ENCODE results near the gene AMY1C.
"Not testable (repeated sequence)": the region's sequence is repeated elsewhere in the genome, so short reads cannot be mapped to it uniquely, and the experiment has no call there.

The AMY1C gene

DNA sequence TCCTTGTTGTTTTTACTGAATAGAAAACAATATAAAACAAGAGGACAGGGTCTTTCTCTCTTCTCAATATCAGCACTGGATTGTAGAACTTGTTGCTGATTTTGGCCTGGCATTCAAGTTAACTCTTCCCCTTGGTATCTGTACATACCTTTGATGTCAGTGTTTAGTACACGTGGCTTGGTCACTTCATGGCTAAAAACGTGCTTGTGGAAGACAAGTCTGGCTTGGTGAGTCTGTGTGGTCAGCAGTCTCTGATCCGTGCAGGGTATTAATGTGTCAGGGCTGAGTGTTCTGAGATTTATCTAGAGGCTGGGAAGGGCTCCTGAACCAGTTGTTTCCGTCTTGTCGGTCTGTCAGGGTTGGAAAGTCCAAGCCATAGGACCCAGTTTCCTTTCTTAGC lies at the start of gene AMY1C:
Gene AMY1C, plus strand, starts transcription at position 301 of the 400 bp plus-strand sequence. CDS start 572 bp downstream, outside the sequence.
- H3K4me1 ChIP-seq, H3K27me3 ChIP-seq, H3K4me3 ChIP-seq, H3K4me2 ChIP-seq, H3K9me3 ChIP-seq, H3K27ac ChIP-seq, H4K20me1 ChIP-seq, H3K36me3 ChIP-seq, H3K9ac ChIP-seq: not testable (repeated sequence)

DNA sequence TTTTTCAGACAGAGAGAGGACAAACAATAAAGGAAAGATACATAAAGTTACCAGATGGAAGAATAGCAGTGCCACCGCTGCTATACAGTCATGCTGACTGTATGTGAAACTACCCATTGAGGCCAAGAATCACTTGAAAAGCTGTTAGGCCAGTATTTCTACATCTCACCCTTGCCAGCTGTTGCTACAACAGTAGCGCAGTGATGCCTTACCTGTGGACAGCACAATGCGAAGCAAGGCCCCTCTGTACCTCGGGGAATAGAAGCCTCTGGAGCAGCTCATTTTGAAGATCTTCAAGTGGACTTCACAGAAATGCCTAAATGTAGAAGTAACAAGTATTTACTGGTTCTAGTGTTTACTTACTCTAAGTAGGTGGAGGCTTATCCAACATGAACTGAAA lies 49.0 kb upstream of the AMY1C start:
- H3K36me3 ChIP-seq, H3K27me3 ChIP-seq, H3K4me3 ChIP-seq, H3K9me3 ChIP-seq, H3K4me1 ChIP-seq, H3K9ac ChIP-seq, H3K27ac ChIP-seq, H3K4me2 ChIP-seq, H4K20me1 ChIP-seq: not testable (repeated sequence)

DNA sequence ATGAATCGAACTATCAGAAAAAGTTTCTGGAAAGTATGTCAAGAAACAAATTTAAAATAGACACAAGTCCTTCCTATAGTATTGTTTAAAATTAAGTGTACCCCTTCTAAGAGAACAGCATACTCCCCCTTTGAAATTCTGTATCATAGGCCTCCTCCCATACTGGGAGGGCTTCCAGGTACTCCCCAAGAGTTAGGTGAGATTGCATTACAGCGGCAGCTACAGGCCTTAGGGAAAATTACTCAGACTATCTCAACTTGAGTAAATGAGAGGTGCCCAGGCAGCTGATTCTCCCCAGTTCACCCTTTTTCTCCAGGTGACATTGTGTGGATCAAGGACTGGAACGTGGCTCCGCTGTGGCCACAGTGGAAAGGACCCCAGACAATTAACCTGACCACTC lies 48.4 kb upstream of the AMY1C start:
- H3K4me2 ChIP-seq, H3K36me3 ChIP-seq, H3K9ac ChIP-seq, H3K27me3 ChIP-seq, H3K4me3 ChIP-seq, H3K9me3 ChIP-seq, H3K4me1 ChIP-seq, H4K20me1 ChIP-seq, H3K27ac ChIP-seq: not testable (repeated sequence)

DNA sequence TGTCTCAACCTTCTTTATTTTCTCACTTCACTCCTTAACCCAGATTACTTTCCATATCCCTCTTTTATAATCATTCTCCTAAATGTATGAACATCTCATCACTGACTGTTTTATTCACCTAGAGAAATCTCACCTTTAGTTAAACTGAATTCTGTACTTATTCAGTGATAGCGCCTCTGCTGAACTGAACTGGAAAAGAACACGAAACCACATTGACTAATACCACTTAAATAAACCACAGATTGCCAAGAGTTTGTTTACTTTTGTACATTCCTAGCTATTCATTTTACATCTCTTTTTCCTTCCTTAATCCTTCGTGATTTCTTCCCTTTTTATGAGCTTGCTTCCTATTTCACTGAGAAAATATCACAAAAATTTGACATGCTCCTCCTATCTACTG lies 42.0 kb upstream of the AMY1C start:
- H3K27ac ChIP-seq, H3K4me2 ChIP-seq, H3K4me1 ChIP-seq, H3K4me3 ChIP-seq, H3K36me3 ChIP-seq, H3K9ac ChIP-seq, H3K27me3 ChIP-seq, H3K9me3 ChIP-seq, H4K20me1 ChIP-seq: not testable (repeated sequence)

DNA sequence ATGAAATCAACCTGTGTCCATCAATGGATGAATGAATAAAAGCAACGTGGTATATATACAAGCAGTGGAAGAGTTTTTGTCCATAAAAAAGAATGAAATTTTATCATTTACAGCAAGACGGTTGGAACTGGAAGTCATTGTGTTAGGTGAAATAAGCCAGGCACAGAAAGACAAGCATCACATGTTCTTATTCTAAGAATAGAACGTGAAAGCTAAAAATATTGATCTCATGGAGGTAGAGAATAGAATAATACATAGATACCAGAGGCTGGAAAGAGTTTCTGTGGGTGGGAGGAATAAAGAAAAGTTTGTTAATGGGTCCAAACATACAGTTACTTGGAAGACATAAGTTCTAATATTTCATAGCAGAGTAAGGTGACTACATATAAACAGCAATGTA lies 39.3 kb upstream of the AMY1C start:
- not testable (repeated sequence) for H4K20me1 ChIP-seq, H3K9me3 ChIP-seq, H3K4me1 ChIP-seq, H3K9ac ChIP-seq, H3K36me3 ChIP-seq, H3K4me3 ChIP-seq, H3K4me2 ChIP-seq, H3K27ac ChIP-seq, H3K27me3 ChIP-seq

DNA sequence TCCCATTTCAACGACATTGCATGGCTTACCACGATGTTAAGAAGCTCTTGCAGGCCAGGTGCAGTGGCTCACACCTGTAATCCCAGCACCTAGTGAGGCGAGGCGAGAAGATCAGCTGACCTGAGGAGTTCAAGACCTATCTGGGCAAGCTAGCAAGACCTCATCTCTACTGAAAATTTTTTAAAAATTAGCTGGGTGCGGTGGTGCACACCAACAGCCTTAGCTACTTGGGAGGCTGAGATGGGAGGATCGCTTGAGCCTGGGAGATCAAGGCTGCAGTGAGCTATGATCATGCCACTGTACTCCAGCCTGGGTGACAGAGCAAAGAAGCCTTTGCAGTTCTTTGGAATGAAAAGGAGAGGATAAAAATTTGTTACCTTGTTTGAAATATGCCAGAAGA lies 32.3 kb upstream of the AMY1C start:
- H3K9me3 ChIP-seq, H3K4me1 ChIP-seq, H3K9ac ChIP-seq, H3K36me3 ChIP-seq, H3K4me2 ChIP-seq, H3K27ac ChIP-seq, H3K4me3 ChIP-seq, H4K20me1 ChIP-seq, H3K27me3 ChIP-seq: not testable (repeated sequence)

DNA sequence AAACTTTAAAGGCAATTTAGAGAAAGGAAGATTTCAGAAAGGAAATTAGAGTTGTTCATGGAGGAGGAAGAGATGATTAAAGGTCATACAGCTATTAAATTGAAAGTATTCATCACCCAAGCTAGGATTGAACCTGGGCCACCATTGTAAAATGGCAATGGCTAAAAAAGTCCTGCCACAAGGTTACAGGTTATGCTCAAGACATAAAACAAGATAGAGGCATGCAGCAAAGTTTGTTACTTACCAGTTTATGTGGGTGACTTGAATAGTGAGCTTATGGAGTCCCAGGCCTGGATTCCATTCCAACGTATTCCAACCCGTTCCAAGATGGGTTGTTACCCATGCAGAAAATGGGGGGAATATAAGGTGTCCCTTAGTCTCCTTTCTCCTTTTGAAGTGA lies 28.2 kb upstream of the AMY1C start:
- not testable (repeated sequence) for H3K27ac ChIP-seq, H3K27me3 ChIP-seq, H4K20me1 ChIP-seq, H3K4me2 ChIP-seq, H3K4me3 ChIP-seq, H3K4me1 ChIP-seq, H3K9me3 ChIP-seq, H3K36me3 ChIP-seq, H3K9ac ChIP-seq

DNA sequence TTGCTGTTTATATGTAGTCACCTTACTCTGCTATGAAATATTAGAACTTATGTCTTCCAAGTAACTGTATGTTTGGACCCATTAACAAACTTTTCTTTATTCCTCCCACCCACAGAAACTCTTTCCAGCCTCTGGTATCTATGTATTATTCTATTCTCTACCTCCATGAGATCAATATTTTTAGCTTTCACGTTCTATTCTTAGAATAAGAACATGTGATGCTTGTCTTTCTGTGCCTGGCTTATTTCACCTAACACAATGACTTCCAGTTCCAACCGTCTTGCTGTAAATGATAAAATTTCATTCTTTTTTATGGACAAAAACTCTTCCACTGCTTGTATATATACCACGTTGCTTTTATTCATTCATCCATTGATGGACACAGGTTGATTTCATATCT lies 14.4 kb upstream of the AMY1C start:
- not testable (repeated sequence) for H3K4me2 ChIP-seq

DNA sequence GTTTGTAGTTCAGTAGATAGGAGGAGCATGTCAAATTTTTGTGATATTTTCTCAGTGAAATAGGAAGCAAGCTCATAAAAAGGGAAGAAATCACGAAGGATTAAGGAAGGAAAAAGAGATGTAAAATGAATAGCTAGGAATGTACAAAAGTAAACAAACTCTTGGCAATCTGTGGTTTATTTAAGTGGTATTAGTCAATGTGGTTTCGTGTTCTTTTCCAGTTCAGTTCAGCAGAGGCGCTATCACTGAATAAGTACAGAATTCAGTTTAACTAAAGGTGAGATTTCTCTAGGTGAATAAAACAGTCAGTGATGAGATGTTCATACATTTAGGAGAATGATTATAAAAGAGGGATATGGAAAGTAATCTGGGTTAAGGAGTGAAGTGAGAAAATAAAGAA lies 11.7 kb upstream of the AMY1C start:
- not testable (repeated sequence) for H3K36me3 ChIP-seq, H3K27me3 ChIP-seq, H3K27ac ChIP-seq, H3K4me1 ChIP-seq, H3K4me3 ChIP-seq, H3K4me2 ChIP-seq, H4K20me1 ChIP-seq, H3K9ac ChIP-seq, H3K9me3 ChIP-seq

More for the DNA sequence above, 14.4 kb upstream of the AMY1C start:
- H4K20me1 ChIP-seq, H3K9ac ChIP-seq, H3K4me3 ChIP-seq, H3K27me3 ChIP-seq, H3K36me3 ChIP-seq, H3K27ac ChIP-seq, H3K9me3 ChIP-seq, H3K4me1 ChIP-seq: not testable (repeated sequence)

DNA sequence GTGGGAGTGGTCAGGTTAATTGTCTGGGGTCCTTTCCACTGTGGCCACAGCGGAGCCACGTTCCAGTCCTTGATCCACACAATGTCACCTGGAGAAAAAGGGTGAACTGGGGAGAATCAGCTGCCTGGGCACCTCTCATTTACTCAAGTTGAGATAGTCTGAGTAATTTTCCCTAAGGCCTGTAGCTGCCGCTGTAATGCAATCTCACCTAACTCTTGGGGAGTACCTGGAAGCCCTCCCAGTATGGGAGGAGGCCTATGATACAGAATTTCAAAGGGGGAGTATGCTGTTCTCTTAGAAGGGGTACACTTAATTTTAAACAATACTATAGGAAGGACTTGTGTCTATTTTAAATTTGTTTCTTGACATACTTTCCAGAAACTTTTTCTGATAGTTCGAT lies 5.2 kb upstream of the AMY1C start:
- H3K9ac ChIP-seq, H4K20me1 ChIP-seq, H3K27ac ChIP-seq, H3K4me1 ChIP-seq, H3K36me3 ChIP-seq, H3K27me3 ChIP-seq, H3K4me3 ChIP-seq, H3K4me2 ChIP-seq, H3K9me3 ChIP-seq: not testable (repeated sequence)

DNA sequence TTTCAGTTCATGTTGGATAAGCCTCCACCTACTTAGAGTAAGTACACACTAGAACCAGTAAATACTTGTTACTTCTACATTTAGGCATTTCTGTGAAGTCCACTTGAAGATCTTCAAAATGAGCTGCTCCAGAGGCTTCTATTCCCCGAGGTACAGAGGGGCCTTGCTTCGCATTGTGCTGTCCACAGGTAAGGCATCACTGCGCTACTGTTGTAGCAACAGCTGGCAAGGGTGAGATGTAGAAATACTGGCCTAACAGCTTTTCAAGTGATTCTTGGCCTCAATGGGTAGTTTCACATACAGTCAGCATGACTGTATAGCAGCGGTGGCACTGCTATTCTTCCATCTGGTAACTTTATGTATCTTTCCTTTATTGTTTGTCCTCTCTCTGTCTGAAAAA lies 4.7 kb upstream of the AMY1C start:
- H3K36me3 ChIP-seq, H4K20me1 ChIP-seq, H3K4me3 ChIP-seq, H3K9ac ChIP-seq, H3K4me1 ChIP-seq, H3K4me2 ChIP-seq, H3K9me3 ChIP-seq, H3K27me3 ChIP-seq, H3K27ac ChIP-seq: not testable (repeated sequence)

DNA sequence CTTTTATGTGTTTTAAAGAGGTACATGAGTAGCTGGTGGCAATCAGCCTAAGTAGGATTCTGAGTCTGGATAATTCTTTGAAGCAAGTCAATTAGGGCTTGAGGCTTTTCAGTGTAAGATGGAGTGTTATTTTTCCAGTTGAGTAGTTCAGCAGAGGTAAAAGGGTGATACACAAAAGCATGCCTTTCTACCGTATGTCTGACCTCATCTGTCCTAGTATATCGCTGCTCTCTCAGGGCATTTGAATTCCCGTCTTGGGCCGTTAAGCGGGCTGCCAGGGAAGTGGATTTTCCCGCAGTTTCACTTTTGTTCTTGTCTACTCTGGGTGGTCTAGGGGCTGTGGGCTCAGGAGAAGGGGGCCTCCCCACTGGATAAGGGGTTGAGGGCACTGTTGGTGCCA lies 1.4 kb upstream of the AMY1C start:
- H3K36me3 ChIP-seq, H3K4me1 ChIP-seq, H3K4me3 ChIP-seq, H3K27ac ChIP-seq, H3K4me2 ChIP-seq, H3K27me3 ChIP-seq, H3K9me3 ChIP-seq, H4K20me1 ChIP-seq, H3K9ac ChIP-seq: not testable (repeated sequence)

Data from BLaER1 (cell line).